A549 (cell line): Measurements from ENCODE around the gene IL5.

ENCODE experiments used
- KDM5A ChIP-seq: fragments of 200-600 bp; sonication (generic); IDR thresholded peaks from 2 replicates; pipeline ENCODE4 v1.6.1; 2016; ENCODE audit warnings: antibody characterized with exemption, mild to moderate bottlenecking
- NPAS2 ChIP-seq: fragments of 250-450 bp; sonication (Bioruptor Pico); IDR thresholded peaks from 2 replicates; pipeline ENCODE4 v1.8.0; 2022; ENCODE audit warnings: mild to moderate bottlenecking, moderate library complexity, borderline replicate concordance
- POLR2A ChIP-seq: IDR thresholded peaks from 2 replicates; pipeline ENCODE4 v1.6.1; 2012; ENCODE audit warnings: mild to moderate bottlenecking, low read length
- SMC3 ChIP-seq: fragments of >200 bp; sonication (Bioruptor Twin); formaldehyde crosslinking; IDR thresholded peaks from 3 replicates; pipeline ENCODE4 v1.6.1; 2018; ENCODE audit warnings: inconsistent platforms
- TF ChIP-seq, protein P1 (sequence below): IDR thresholded peaks from 2 replicates; pipeline ENCODE4 v1.6.1; 2012; ENCODE audit warnings: low read depth, borderline replicate concordance
- TF ChIP-seq, protein P2 (sequence below): fragments of >200 bp; sonication (Bioruptor Twin); formaldehyde crosslinking; IDR thresholded peaks from 3 replicates; pipeline ENCODE4 v1.5.1; 2016

DNA sequence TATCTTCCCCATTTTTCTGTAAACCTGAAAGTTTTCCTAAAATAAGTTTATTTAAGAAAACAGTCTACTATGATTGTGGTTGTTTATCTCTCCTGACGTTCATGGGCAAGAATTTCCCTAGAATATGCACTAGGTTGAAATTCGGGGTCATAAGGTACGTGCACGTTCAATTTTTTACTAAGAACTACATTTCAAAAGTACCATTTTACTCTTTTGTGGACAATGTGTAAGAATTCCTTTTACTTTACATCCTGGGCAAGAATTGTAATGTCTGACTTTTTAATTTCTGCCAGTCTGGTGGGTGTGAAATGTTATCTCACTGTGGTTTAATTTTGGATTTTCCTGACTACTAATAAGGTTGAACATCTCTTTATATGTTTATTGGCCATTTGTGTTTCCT is 12.4 kb downstream of the IL5 start:
- TF ChIP-seq, protein P1, sequence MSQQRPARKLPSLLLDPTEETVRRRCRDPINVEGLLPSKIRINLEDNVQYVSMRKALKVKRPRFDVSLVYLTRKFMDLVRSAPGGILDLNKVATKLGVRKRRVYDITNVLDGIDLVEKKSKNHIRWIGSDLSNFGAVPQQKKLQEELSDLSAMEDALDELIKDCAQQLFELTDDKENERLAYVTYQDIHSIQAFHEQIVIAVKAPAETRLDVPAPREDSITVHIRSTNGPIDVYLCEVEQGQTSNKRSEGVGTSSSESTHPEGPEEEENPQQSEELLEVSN = no peak
- TF ChIP-seq SMC3 (no peak), POLR2A (no peak), NPAS2 (no peak), KDM5A (no peak)
- TF ChIP-seq, protein P2, sequence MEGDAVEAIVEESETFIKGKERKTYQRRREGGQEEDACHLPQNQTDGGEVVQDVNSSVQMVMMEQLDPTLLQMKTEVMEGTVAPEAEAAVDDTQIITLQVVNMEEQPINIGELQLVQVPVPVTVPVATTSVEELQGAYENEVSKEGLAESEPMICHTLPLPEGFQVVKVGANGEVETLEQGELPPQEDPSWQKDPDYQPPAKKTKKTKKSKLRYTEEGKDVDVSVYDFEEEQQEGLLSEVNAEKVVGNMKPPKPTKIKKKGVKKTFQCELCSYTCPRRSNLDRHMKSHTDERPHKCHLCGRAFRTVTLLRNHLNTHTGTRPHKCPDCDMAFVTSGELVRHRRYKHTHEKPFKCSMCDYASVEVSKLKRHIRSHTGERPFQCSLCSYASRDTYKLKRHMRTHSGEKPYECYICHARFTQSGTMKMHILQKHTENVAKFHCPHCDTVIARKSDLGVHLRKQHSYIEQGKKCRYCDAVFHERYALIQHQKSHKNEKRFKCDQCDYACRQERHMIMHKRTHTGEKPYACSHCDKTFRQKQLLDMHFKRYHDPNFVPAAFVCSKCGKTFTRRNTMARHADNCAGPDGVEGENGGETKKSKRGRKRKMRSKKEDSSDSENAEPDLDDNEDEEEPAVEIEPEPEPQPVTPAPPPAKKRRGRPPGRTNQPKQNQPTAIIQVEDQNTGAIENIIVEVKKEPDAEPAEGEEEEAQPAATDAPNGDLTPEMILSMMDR = no peak
